Choroid plexus epithelial cell (primary cell): Measurements from ENCODE around the gene ARNT2.

Experiments used
- DNase-seq: peaks from one replicate; pipeline ENCODE4 v3.0.0-alpha.2; 2010; ENCODE audit warnings: low read depth
- H3K4me3 ChIP-seq: 2 replicates; pipeline ENCODE4 v1.5.1; 2011; ENCODE audit warnings: low read depth, mild to moderate bottlenecking, control low read depth, low read length, moderate library complexity
- CTCF ChIP-seq: conservative IDR thresholded peaks from 2 replicates; pipeline ENCODE4 v1.5.1; 2011; ENCODE audit warnings: low read depth, mild to moderate bottlenecking, control low read depth, inconsistent platforms, low read length, moderate library complexity

ARNT2 gene

GRCh38 chr15:80396096-80396495, 8.1 kb upstream of the ARNT2 start:
- DNase-seq: no peak
- H3K4me3 ChIP-seq: no peak overlapping the region
- TF ChIP-seq CTCF: no peak

GRCh38 chr15:80399508-80399907, 4.7 kb upstream of the ARNT2 start:
- H3K4me3 ChIP-seq: no peak overlapping the region
- DNase-seq: no peak
- TF ChIP-seq CTCF: no peak

- no peak for DNase-seq
- no peak overlapping the region for H3K4me3 ChIP-seq
- no peak for TF ChIP-seq CTCF
Observed at GRCh38 chr15:80401456-80401855, 2.7 kb upstream of the ARNT2 start.

- no peak for DNase-seq
- no peak for TF ChIP-seq CTCF
- H3K4me3 ChIP-seq: no peak overlapping the region
Observed at GRCh38 chr15:80402339-80402738, 1.8 kb upstream of the ARNT2 start.

GRCh38 chr15:80403712-80404056, 498 bp upstream of the ARNT2 start:
- peak overlapping the region; percentile 52 for H3K4me3 ChIP-seq
- DNase-seq: no peak
- TF ChIP-seq CTCF: no peak

GRCh38 chr15:80404761-80405553, 775 bp downstream of the ARNT2 start:
- DNase-seq: no peak
- H3K4me3 ChIP-seq: peak overlapping the region; percentile 52
- TF ChIP-seq CTCF: no peak

- H3K4me3 ChIP-seq: no peak overlapping the region
- no peak for DNase-seq
- TF ChIP-seq CTCF: no peak
Observed at GRCh38 chr15:80405554-80405850, 1.3 kb downstream of the ARNT2 start.
